Stimulated activated CD4-positive, alpha-beta T cell treated with anti-CD3 and anti-CD28 coated beads, Interleukin-1b, Interleukin-23, amount 100 ng/mL, for 48 hours (primary cell): ENCODE data around the gene POLR3H.
"Not testable (repeated sequence)": the region's sequence is repeated elsewhere in the genome, so short reads cannot be mapped to it uniquely, and the experiment has no call there.

Experiments
- DNase-seq: peaks from one replicate; pipeline ENCODE4 v3.0.0-alpha.2; 2020

POLR3H gene

DNA sequence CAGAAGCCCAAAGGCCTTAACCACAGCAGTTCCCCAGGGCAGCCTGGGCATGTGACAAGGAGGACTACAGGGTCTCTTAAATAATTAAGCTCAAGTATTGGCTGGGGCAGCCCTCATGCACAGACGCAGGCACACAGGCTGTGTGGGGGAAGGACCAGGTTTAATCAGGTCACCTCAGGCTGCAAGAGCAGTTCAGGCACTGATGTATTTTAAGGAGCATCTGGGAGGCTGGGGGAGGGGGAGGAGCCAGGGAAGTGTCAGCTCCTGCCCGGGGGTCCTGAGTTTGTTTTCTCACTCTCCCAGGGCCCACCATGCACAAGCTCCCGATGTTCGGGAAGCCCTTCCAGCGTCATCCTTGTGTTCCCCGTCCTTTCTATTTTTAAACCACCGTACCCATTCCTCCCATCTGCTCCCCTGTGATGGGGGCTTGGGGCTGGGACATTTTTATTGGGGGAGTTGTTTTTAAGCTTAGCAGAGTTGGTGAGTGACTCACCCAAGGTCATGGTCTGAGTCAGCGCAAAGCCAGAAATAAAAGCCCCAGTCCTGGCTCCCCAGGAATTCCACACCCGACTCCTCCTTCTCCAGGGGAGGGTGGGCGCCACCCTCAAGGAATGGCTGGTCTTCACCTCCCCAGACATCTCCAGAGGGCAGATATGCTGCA lies 18.9 kb upstream of the POLR3H start:
- no peak for DNase-seq

DNA sequence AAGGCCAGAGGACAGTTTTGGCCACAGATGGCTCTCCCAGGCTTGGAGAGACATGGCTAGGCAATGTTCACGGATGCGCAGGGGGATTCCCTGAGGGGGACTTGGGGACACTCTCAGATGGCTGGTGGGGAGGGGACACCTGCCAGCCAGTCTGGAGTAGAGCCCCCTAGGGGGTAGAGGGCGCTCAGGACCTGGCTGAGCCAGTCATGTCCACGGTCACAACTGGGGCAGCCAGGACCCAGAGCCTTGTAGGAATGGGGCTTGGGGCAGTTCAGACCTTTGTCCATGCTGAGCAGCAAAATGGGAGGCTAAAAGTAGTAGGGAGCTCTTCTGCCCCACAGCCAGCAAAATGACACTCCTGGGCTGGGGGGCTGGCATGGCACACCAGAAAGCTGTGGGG lies 18.2 kb upstream of the POLR3H start:
- no peak for DNase-seq

DNA sequence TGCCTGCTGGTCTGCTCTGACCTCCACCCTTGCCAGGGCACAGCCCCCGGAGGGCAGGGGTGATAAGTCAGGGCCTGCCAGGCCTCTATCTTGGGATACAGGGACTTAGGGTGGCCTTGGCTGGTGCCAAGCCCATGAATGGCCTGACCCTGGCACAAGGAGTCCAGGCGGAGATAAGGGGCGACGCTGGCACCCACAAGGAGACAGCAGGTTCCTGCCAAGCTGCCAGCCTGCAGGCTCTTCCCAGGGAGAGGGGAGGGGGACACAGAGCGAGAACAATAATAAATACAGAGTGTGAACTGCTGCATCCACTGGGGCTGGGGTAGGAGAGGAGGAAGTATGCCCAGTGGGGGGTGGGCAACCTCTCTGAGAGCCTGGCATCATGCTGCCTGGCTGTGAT lies 17.5 kb upstream of the POLR3H start:
- DNase-seq: no peak

DNA sequence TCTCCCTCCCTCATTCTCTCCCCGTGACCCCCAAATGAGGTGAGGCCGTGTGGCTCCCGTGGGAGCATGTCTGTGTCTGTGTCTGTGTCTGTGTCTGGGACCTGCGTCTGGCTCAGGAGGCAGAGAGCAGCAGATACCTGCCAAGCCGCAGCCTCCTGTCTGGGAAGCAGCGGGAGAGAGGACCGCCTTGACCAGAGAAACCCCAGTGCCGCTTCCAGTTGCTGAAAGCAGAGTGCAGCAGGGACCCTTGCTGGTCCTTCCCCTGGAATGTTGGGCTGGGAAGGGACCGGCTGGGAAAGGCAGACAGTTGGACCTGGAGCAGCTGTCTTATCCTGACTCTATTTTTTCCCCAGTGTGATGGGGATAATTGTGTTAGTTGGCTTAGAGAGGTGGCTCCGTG lies 17.1 kb upstream of the POLR3H start:
- no peak for DNase-seq

DNA sequence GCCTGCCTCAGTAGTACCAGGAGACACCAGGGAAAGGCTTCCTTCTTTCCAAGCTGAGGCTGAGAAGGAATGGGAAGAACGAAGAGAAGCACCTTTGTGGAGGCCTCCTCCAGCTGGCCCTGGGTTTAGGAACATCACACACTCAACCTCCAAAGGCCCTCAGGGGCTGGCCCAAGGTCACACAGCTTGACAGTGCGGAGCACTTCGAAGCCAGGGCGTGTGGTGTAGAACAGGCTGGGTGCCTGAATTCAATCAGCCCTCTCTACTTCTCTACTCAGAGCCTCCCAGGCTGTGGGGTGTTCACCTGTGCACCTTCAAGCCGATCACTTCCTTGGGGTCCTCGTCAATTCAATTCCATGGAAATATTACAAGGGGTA lies 15.8 kb upstream of the POLR3H start:
- DNase-seq: no peak

DNA sequence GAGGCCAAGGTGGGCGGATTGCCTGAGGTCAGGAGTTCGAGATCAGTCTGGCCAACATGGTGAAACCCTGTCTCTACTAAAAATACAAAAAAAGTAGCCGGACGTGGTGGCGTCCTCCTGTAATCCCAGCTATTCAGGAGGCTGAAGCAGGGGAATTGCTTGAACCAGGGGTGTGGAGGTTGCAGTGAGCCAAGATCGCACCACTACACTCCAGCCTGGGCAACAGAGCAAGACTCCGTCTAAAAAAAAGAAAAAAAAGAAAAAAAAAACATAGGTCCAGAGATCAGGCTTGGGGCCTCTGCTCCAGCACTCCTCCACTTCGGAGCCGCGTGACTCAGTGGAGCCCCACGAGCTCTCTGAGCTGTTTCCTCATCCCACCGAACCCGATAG lies 14.0 kb upstream of the POLR3H start:
- DNase-seq: not testable (repeated sequence)

DNA sequence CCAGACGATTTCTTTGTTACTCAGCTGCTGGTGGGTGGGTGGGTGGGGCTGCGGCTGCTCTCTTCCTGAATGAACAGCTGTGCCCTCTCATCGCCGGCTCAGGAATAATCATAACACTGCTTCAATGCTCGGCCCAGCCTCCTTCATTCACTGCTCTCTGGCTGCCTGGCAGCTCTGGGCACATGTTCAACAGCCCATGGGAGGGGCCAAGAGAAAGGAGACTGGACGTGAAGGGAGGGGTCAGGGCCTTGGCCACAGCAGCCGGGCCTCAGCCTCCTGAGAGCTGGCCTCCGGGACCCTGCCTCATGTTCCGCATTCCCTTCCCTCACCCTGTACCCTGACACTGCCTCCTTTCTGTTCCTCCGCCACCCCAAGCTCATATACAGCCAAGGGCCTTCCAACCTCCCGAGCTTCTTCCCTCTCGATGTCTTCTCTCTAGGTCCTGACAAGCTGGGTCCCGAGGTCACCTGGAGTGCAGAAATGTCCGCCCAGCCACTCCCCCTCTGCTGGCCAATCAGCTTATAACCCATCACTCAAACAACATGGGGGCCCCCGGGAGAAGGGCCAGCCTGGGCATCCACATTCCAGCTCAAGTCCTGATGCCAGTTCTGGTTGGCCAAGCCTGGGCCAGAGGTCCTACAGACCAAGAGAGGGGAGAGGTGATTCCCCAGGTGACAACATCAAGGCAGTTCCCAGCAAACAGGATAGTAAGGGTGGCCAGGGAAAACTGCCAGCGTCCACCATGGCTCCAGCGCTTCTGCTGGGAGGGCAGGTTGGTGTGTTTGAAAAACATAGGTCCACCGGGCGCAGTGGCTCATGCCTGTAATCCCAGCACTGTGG lies 13.4 kb upstream of the POLR3H start:
- peak; percentile 22 for DNase-seq

DNA sequence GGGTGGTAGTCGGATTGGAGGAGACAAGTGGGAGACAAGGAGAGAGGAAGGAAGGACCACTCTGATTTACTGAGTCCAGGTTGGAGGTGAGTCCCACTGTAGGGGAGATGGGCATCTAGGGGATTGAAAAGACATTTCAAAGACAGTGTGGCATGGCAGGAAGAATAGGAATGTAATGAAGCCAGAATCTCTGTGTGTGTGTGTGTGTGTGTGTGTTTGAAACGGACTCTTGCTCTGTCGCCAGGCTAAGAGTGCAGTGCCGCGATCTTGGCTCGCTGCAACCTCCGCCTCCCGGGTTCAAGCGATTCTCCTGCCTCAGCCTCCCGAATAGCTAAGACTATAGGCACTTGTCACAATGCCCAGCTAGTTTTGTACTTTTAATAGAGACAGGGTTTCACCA lies 12.3 kb upstream of the POLR3H start:
- DNase-seq: no peak

DNA sequence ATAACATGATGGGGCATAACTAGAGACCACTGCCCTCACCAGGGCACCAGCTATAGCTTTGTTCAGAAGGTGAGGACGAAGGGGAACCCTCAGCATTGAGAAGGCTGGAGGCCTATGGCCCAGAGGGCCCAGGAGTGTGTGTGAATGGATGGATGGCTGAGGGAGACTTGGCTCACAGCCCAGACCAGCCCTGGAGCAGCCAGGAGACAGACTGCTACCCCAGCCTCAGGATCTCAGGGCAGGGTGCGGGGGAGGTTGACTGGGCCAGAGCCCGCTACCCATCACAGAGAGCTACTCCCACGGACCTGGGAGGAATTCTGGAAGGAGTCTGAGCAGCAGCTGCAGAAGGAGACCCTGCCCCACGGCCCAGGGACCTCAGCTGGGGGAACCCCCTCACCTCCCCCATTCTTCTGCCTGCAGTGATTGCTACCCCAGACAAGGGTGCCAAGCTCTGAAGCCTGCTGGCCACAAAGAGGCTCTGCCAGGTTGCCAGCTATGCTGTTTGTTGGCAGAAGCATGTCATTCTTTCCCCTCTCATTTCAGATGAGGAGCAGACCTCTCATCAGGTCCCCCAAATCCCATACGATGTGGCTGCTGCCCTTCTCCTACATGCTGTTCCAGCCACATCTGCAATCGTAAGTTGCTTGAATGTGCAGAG lies 11.2 kb upstream of the POLR3H start:
- DNase-seq: no peak

DNA sequence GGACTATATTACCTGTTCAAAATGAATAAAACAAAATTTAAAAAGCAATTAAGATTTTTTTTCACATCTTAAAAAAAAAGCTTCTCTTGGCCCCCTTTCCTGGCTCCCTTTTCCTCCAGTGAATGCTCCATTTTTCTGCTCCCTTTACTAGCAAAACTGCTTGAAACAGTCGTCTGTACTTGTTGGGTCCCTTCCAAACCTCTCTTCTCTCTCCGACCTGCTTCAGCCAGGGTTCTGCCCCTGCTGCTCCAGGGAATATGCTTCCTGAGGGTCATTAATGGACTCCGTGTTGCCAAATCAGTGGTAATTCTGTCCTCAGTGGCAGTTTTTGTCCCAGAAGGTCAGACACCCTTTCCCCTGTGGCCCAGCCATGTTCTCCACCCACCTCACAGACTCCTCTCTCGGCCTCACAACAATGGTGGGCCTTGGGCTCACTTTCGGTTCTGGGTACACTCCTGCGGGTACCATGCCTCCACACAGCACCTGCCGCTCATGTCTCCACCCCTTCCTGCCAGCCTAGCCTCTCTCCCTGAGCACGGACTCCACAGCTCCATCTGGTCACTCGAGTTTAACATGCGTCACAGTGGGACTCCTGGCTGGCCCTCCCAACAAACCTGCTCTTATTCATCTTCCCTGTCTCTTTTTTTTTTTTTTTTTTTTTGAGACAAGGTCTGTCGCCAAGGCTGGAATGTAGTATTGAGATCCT lies 7.8 kb upstream of the POLR3H start:
- no peak for DNase-seq

DNA sequence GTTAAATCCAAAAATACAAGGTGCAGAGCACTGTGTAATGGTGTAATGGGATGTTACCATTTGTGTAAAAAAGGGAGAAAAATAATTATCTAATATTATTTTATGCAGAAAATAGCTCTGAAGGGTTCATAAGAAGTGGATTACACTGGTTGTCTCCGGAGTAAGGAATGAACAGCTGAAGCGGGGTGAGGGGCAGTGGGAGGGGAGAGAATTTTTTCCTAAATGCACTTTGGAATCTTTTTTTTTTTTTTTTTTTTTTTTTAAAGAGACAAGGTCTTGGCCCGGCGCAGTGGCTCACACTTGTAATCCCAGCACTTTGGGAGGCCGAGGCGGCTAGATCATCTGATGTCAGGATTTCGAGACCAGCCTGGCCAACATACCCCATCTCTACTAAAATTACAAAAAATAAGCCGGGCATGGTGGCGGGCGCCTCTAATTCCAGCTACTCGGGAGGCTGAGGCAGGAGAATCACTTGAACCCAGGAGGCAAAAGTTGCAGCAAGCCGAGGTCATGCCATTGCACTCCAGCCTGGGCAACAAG lies 6.8 kb upstream of the POLR3H start:
- no peak for DNase-seq

DNA sequence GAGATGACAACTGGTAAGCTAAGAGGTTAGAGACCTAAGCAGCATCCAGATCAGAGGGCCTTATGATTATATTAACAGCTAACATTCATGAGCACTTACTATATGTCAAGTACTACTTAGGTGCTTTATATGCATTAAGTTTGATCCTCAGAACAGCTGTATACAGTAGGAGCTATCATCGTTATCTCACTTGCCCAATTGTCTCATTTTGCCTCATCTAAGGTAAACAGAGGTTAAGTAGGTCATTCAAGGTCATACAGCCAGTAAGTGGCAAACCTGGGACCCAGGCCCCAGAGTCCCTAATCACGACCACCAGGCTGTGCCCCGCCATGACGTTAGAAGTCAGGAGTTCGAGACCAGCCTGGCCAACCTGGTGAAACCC lies 4.6 kb upstream of the POLR3H start:
- no peak for DNase-seq

DNA sequence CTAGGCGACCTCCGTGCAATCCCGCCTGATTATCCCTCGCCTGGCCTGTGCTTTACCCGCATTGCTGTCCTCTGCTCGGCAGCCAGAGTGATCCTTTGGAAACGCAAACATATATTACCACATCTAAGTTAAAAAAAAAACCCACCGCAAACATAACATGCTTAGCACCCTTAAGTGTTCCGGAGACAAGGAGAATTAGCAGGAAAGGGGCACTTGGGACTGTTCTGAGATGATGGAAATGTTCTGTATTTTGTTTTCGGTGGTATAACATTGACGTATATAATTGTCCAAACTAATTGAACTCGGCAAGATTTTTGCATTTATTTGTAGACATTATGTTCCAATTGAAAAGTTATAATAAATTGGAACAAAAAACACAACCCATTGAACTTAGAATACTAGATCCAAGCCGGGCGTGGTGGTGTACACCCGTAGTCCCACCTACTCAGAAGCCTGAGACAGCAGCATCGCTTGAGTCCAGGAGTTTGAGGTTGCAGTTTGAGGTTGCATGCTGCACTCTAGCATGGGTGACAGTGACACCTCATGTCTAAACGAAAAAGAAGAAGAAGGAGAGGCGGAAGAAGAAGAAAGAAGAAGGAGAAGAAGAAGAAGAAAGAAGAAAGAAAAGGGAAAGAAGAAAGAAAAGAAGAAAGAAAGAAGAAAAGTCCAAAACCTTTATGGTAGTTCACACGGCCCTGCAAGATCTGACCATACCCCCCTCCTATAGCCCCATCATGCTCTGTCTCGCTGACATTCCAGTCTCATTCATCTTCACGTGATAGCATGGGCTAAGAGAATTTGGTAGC lies 604 bp upstream of the POLR3H start:
- peak; percentile 32 for DNase-seq

DNA sequence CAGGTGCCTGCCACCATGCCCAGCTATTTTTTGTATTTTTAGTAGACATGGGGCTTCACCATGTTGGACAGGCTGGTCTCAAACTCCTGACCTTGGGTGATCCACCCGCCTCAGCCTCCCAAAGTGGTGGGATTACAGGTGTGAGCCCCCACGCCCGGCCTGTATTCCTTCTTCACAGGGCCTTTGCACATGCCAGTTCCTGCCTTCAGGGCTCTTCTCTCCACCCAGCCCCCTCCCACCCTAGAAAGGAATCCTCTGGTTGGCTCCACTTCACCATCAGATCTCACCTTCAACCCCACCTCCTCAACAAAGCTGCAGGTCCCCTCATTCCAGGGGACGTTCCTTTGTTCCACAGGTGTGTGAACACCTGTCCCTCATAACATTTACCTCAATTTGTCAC lies 2.0 kb downstream of the POLR3H start:
- DNase-seq: no peak

DNA sequence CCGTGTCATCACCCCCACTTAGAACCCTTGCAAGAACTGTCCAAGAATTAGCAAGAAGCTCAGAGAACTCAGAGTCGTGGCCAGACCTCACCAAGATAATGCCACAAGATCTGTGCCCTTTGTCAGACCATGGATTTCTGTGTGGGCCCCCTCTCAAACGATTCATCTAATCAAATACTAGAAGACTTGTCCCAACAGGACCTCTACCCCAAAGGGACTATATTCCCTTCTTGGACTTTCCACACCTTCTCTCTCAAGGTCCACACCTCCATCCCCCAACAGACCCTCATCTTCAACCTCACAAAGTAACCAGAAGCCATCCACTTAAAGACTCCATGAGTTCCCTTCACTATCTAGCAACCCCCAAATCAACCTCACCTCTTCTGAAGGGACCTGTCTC lies 2.8 kb downstream of the POLR3H start:
- DNase-seq: no peak

DNA sequence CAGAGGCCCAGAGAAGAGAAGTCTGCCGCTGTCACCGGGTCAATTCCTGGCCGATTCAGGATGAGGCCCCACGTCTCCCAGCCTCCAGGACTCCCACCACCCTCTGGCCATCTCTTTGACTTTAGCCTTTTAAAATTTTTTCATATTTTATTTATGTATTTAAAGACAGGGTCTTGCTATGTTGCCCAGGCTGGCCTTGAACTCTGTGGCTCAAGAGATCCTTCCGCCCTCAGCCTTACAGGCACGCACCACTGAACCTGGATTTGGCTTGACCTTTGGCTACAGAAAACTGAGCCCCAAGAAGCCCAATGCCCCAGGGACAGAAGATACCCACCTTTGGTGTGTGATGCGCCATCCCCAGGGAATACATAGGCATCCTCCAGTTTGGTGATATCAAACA lies 3.9 kb downstream of the POLR3H start:
- no peak for DNase-seq

DNA sequence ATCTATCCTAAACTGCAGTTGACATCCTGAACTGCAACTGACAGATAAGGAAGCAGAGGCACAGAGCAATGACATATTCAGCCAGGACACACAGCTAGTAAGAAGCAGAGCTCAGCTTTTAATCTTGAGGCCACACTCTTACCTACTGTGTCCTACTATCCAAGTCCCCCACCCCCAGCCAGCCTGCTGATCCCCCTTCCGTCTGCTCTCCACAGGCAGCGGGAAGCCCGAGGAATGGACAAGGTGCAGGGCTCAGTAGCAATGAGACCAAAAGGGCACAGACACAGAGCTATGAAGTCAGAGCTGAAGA lies 4.3 kb downstream of the POLR3H start:
- no peak for DNase-seq

DNA sequence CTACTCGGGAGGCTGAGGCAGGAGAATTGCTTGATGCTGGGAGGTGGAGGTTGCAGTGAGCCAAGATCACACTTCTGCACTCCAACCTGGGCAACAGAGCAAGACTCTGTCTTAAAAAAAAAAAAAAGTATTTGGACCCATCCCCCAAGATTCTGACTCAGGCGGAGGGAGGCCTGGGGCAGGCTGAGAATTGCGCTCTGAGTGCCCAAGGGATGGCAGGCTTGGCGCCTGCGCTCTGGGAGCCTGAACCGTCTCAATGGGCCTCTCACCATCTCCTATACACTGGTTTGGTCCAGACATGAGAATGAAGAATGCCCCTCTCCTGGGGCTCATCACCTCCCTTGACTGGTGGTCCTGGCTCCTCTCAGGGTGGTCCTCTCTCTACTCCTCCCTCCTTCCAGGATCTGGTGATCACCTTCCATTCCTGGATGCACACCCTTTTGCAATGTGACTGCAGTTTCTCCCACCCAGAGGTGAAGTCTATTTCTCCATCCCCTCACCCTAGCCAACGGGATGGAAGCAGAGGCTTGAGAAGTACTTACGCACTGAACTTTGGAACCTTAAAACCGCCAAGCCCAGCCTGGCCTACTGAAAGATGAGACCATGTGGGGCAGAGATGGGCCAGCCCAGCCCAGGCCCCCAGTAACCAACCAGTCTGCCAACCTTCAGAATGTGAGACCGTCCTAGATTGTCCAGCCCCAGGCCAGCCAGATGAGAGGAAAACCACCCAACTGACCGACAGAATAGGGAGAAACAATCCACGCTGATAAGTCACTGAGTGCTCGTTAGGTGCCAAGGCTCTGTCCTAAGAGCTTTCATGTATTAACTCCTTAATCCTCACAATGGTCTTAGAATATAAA lies 4.9 kb downstream of the POLR3H start:
- DNase-seq: no peak

DNA sequence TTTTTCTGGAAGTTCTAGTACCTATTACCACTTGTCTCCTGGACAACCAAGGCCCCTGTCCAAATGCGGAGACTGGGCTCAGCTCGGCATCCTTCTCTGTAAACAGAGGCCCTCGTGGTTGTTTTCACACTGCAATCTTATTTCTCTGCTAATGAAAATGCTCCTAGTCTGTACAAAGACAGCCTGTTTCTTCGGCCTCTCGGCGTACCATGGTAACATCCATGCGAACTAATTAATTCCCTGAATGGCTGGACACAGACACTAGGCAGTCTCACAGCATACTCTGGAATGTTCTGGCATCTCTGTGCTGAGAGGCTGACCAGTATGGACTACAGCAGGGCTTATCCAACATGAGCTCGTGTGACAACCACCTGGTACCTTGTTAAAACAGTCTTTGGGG lies 5.7 kb downstream of the POLR3H start:
- DNase-seq: no peak

DNA sequence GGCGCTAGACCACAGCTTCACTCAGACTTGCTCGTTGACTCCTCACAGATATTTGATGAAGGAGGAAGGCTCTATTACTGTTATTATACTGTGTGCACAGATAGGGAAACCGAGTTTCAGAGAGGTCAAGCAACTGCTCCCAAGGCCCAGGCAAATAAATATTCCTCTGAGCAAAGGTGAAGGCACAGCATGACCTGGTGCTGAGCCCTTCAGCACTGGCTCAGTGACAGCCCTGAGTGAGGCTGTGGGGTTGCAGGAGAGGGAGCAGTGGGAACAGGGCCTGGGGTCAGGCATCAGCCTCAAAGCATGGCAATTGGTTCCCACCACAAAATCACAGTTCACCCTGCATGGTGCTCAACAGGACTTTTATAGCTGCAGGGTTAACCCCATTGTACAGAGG lies 7.1 kb downstream of the POLR3H start:
- no peak for DNase-seq

DNA sequence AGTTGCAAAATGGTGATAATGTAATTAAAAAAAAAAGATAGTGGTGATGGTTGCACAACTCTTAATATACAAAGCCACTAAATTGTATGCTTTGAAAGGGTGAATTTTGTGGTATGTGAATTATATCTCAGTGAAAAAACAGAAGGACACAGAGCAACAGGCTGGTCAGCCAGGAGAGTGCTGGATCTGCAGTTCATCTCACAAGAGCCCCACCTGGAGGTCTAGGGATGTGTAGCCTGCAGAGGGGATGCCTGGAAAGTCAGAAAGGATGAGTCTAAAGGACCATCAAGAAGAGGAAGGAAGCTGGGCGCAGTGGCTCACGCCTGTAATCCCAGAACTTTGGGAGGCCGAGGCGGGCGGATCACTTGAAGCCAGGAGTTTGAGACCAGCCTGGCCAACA lies 9.0 kb downstream of the POLR3H start:
- DNase-seq: no peak

DNA sequence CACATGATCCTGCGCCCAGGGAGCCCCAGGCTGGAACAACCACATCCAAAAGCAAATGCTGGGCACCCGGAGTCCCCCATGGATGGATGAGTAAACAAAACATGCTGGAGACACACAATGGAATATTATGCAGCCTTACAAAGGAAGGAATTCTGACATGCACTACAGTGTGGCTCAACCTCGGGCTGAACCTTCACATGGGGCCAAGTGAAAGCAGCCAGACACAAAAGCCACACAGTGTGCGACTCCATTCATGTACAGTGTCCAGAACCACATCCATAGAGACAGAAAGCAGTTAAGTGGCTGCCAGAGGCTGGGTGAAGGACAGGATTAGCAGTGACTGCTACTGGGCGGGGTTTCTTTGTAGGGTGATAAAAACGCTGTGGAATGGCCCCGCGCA lies 10.1 kb downstream of the POLR3H start:
- no peak for DNase-seq
